GM19455 (cell line): ENCODE data around the gene AMFR.

ENCODE experiments used
- ATAC-seq: cut with Tn5 transposase; IDR thresholded peaks from one replicate; pipeline ENCODE4 v1.9.1; 2021; ENCODE audit not compliant: unreplicated experiment

AMFR gene

GRCh38 chr16:56349086-56349415 is 76.3 kb downstream of the AMFR start:
- ATAC-seq: no peak

- no peak for ATAC-seq
These were observed 76.9 kb downstream of the AMFR start for GRCh38 chr16:56348168-56349085.

- no peak for ATAC-seq
These were observed 77.7 kb downstream of the AMFR start for GRCh38 chr16:56347670-56348069.

GRCh38 chr16:56347166-56347565 is 78.2 kb downstream of the AMFR start:
- ATAC-seq: no peak

DNA sequence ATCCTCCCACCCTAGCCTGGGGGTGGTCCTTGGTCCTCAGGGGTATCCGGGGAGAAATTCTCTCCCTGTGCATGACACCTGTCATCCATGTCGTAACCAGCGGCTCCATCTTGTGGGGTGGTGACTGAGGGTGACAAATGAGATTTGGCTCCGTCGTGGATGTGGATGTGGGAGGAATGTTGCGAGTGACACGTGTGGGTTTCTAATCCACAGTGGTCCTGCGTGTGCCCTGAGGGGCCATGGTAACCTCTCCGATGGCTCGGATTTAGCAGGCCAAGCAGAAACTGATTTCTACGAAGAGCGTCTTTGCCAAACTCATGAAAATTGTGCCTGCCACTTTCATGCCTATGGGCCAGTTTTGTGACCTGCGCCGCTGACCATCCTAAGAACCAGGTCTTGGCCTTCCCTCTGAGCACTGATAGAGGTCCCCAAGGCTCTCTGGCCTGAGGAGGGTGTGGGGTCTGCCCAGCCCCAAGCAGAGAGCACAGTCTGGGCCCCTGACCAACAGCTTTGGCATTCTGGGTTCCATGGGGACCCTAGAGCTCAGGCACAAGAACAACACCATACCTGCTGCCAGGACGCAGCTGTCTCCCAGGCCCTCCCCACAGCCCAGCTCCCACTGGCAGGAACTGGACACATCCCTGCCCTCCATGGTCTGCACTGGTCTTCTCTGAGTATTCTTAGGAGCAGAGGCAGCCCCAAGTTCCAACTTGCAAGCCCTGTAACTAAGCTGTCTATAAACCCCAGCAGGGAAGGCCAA is 79.0 kb downstream of the AMFR start:
- ATAC-seq: no peak

DNA sequence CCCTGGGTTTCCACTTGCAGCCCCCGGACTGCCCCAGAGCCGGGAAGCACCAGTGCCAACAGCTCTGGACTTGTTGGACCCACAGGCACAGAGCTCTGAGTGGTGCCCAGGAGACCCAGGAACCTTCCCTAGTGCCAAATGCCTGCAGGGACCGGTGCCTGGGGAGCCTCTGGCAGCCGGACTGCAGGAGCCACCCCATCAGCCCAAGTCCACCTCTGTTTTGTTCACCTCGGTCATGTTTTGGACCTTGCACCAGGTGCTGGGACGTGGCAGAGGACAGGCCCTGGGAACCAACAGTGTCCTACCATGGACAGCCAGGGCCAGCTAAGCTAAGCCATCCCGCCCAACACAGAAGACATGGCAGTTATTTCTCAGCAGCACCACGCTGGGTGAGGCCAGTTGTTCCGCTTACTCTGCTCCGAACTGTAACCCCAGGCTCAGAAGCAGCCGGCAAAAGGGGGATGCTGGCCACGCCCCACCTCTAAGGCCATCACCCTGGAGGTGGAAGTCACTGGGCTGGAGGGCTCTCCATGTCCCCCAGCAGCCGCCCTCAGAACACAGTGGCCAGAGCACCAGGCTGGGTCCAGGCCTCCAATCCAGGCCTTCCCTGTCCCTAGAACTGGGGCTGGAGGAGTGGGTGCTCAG is 79.8 kb downstream of the AMFR start:
- ATAC-seq: no peak

DNA sequence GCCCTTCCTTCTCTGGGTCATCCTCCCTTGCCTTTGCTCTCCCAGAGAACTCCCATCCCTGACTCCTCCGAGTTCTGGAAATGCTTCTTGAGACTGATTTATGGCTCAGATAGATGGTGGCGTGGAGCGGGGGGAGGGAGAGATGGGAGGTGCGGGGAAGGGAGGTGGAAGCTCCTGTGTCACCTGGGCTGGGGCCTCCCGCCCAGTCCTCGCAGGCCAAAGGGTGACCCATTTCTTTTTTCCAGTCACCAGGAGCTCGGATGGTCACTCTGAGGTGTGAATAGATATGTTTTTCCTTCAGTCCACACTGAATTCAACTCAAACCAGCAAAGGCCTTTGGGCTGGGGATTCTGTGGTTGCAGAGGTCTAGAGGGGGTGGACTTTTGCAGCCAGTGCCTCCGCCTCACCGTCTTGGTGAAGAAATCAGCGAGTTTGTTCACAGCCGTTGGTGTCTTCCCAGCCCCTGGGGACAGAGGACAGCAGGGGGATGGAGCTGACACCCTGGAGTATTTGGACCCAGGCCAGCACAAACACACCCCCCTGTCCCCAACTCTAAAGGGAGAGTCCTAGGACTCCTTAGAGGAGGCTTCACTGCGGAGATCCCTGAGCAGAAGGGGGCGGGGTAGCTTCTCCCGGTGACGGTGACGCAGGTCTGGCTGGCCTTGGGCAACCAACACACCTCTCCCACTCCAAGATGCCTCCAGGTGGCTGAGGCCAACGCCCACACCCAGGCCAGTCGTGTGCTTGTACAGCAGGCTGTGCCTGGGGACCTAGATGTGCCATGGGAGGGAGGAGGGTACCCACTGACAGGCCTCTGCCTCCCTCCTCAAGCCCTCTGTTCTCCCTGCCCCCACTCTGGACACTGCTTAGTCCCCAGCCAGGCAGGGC is 80.6 kb downstream of the AMFR start:
- ATAC-seq: no peak

- no peak for ATAC-seq
These were observed 81.5 kb downstream of the AMFR start for GRCh38 chr16:56343661-56344517.

GRCh38 chr16:56341656-56342399 is 83.5 kb downstream of the AMFR start:
- no peak for ATAC-seq

DNA sequence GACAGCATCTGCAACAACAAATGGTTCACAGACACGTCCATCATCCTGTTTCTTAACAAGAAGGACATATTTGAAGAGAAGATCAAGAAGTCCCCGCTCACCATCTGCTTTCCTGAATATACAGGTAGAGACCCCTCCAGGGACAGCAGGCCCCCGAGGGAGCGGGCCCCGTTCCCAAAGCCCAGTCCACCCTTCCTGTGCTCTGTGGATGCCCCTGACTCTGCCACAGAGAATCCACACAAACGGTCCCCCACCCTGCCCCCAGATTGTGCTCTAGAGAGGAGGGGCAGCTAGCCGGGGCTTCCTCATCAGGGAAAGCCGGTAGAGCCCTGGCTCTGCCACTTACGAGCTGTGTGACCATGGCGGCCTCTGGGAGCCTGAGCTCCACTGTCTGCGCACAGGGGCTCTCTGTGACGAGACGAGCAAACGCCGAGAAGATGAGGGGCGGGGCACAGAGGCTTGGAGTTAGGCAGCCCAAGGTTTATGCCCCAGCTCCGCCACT is 84.4 kb downstream of the AMFR start:
- ATAC-seq: no peak

- no peak for ATAC-seq
These were observed 84.9 kb downstream of the AMFR start for GRCh38 chr16:56340416-56340815.

DNA sequence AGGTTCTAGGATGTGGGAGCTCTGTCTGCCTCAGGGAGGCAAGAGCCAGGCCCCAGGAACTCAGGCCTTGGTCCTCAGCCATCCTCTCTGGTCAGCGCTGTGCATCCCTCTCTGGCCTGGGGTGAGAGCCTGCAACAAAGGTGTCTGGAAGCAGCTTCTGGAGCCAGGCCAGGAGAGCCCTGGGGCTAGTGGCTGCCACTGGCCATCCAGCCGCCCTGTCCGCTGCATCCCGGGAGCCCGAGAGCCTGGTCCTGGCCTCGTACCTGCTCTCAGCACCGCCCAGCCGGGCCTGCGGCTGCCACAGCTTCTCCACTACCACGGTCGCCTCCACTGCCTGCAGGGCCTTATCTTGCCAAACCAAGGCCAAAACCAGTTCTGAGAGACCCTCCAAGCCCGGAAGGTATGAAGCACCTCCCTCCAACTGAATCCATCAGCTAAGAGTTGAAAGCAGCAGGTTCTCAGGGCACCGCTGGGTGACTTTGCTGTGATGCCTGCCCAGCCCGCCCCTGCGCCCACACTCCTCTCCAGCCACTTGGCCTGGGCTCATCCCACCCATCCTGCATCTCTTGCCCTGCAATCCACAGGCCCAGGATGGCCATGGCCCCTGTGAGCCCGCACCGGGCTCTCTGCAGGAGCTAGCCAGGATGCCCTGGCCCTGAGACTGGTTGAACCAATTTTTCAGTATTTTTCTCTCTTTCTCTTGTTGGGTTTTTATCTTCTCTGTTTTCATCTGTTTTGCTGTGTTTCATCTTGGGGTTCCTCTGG is 85.7 kb downstream of the AMFR start:
- ATAC-seq: no peak

- ATAC-seq: no peak
These were observed 86.6 kb downstream of the AMFR start for GRCh38 chr16:56338566-56339318.

- ATAC-seq: no peak
These were observed 87.5 kb downstream of the AMFR start for GRCh38 chr16:56337858-56338325.

DNA sequence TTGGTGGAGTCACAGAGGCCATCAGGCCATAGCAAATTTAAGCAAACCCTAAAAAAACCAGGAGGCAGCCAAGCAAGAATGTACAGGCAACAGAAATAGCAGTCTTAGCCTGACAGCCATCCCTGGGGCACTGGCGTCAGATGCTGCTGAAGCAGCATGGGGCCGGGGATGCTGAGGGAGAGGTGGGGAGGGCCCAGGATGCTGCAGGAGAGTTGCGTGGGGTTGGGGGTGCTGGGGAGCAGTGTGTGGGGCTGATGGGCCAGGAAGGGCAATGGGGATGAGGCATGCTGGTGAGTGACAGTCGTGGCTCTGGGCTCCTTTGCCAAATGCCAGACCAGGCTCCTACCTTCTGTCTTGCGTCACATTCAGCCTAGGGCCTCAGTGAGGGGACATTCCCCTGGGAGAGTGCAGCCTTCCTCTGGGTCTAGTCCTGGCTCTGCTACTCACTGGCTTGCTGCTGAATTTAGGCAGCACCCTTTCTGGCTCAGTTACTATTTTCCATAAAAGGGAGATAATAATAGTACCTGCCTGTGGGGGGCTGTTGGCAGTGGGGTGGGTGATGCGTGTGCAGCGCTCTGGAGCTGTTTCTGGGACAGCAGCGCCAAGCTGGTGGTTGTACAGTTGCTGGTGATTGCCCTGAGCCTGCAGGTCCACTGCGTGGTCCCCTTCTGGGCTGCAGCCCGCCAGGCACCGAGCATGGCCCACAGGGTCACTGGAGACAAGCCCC is 88.1 kb downstream of the AMFR start:
- no peak for ATAC-seq

GRCh38 chr16:56336711-56337110 is 88.6 kb downstream of the AMFR start:
- no peak for ATAC-seq
